HG03045 (cell line): Measurements from ENCODE around the gene ITGA7.
A peak's percentile ranks its signal among the peaks of the same experiment; 100 is the strongest.

Source experiments
- ATAC-seq: cut with Tn5 transposase; IDR thresholded peaks from one replicate; pipeline ENCODE4 v1.9.1; 2021; ENCODE audit warnings: mild to moderate bottlenecking, moderate library complexity; ENCODE audit not compliant: unreplicated experiment

The ITGA7 gene

GRCh38 chr12:55736780-55737580, 29.3 kb upstream of the ITGA7 start:
- ATAC-seq: no peak

GRCh38 chr12:55736076-55736475, 28.4 kb upstream of the ITGA7 start:
- ATAC-seq: no peak

GRCh38 chr12:55734595-55734994, 26.9 kb upstream of the ITGA7 start:
- ATAC-seq: no peak

GRCh38 chr12:55733858-55734257, 26.2 kb upstream of the ITGA7 start:
- no peak for ATAC-seq

GRCh38 chr12:55733021-55733555, 25.4 kb upstream of the ITGA7 start:
- no peak for ATAC-seq

GRCh38 chr12:55732288-55732687, 24.6 kb upstream of the ITGA7 start:
- no peak for ATAC-seq

GRCh38 chr12:55729819-55730818, 22.4 kb upstream of the ITGA7 start:
- peak; percentile 33 for ATAC-seq

GRCh38 chr12:55728939-55729818, 21.5 kb upstream of the ITGA7 start, which contains the start of gene CD63:
Gene CD63 (minus strand): TSS chr12:55729009. CDS start chr12:55728341, 668 bp downstream.
- peak; percentile 70 for ATAC-seq

GRCh38 chr12:55728186-55728938, 20.7 kb upstream of the ITGA7 start:
- ATAC-seq: peak; percentile 21

GRCh38 chr12:55727643-55728185, 20.0 kb upstream of the ITGA7 start:
- no peak for ATAC-seq

GRCh38 chr12:55726971-55727370, 19.3 kb upstream of the ITGA7 start:
- no peak for ATAC-seq

- no peak for ATAC-seq
Measured at GRCh38 chr12:55725556-55725955, 17.9 kb upstream of the ITGA7 start.

- ATAC-seq: no peak
Measured at GRCh38 chr12:55724940-55725309, 17.2 kb upstream of the ITGA7 start.

- ATAC-seq: no peak
Measured at GRCh38 chr12:55724226-55724939, 16.7 kb upstream of the ITGA7 start.

GRCh38 chr12:55723516-55724225, 16.0 kb upstream of the ITGA7 start:
- ATAC-seq: no peak

- no peak for ATAC-seq
Measured at GRCh38 chr12:55722948-55723347, 15.2 kb upstream of the ITGA7 start.

- ATAC-seq: no peak
Measured at GRCh38 chr12:55721601-55722213, 14.0 kb upstream of the ITGA7 start.
